ENCODE data around the gene POU4F3. TPM values are rescaled to one million over a fixed set of nuclear protein-coding genes. Genes with fewer than 3 reads are reported as not detected.

The POU4F3 gene
- polyA plus RNA-seq, 3 donors: 0.05 TPM; not detected in 2

DNA sequence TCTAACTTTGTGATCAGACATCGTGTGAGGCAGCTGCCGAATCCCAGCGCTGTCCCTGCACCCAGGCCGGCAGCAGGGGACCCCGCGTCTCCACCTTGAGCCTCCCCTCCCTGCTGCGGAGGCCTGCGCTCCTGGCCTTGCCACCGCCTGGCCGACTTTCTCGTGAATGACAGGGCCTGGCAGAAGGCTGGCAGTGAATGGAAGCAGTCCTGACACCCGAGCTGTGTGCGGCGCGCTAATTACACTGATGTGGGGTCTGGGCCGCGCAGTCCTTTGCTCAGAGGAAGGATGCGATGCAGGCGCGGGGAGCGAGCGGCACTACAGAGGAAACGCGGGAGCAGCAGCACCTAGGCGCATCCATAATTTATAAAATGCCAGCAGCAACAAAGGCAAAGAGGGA, 40.3 kb downstream of the POU4F3 start:
- no peaks in the 10 kb centered on the region for H3K9me3 ChIP-seq (replicated peaks in 1 of 2; ENCODE audit: control insufficient read depth in 1 of 2, insufficient read depth in 1 of 2, low read length in 2 of 2)
- 62% methylated on average over 25 of the region's 25 CpGs for WGBS (ENCODE audit: insufficient coverage)

DNA sequence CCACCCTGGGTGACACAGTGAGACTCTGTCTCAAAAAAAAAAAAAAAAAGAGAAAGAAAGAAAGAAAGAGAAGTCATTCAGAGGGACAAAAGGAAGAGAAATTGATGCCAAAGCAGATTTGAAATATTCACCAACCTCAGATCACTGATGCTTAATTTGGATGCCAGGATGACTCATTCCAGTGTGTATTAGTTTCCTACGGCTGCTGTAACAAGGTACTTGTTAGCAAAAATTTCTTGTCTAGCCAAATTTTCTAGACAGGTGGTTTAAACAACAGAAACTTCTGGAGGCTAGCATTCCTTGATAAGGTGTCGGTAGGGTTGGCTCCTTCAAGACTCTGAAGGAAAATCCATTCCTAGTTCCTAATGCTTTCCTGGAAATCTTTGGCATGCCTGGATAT, 42.1 kb downstream of the POU4F3 start:
- Histone ChIP-seq H3K27me3 (ENCODE audit: control insufficient read depth in 2 of 2, insufficient read depth in 2 of 2, low read length in 2 of 2) (peaks cover 0 to 12% of the 10 kb centered on the region in 2 donors), H4K20me1 (ENCODE audit: insufficient read depth, low read length) (no peaks in the 10 kb centered on the region), H3K4me2 (replicated peaks; ENCODE audit: extremely low read depth, low read length, poor library complexity, severe bottlenecking) (no peak overlapping the region), H3K79me2 (ENCODE audit: insufficient read depth, low read length) (no peaks in the 10 kb centered on the region), H3K4me3 (replicated peaks in 1 of 3; ENCODE audit: low read depth in 2 of 3, low read length in 3 of 3) (no peak overlapping the region), H2AFZ (ENCODE audit: insufficient read depth, low read depth, low read length, poor library complexity, severe bottlenecking) (no peak overlapping the region), H3K36me3 (replicated peaks in 1 of 2; ENCODE audit: control insufficient read depth in 1 of 2, insufficient read depth in 2 of 2, low read length in 2 of 2) (no peaks in the 10 kb centered on the region), H3K4me1 (ENCODE audit: control insufficient read depth in 1 of 2, insufficient read depth in 2 of 2, low read length in 2 of 2) (no peaks in the 10 kb centered on the region), H3K9ac (ENCODE audit: insufficient read depth, low read length, poor library complexity, severe bottlenecking) (no peak overlapping the region), H3K9me3 (replicated peaks in 1 of 2; ENCODE audit: control insufficient read depth in 1 of 2, insufficient read depth in 1 of 2, low read length in 2 of 2) (no peaks in the 10 kb centered on the region), H3K27ac (ENCODE audit: low read depth in 1 of 2, low read length in 2 of 2) (no peak overlapping the region)
- TF ChIP-seq, protein P1, sequence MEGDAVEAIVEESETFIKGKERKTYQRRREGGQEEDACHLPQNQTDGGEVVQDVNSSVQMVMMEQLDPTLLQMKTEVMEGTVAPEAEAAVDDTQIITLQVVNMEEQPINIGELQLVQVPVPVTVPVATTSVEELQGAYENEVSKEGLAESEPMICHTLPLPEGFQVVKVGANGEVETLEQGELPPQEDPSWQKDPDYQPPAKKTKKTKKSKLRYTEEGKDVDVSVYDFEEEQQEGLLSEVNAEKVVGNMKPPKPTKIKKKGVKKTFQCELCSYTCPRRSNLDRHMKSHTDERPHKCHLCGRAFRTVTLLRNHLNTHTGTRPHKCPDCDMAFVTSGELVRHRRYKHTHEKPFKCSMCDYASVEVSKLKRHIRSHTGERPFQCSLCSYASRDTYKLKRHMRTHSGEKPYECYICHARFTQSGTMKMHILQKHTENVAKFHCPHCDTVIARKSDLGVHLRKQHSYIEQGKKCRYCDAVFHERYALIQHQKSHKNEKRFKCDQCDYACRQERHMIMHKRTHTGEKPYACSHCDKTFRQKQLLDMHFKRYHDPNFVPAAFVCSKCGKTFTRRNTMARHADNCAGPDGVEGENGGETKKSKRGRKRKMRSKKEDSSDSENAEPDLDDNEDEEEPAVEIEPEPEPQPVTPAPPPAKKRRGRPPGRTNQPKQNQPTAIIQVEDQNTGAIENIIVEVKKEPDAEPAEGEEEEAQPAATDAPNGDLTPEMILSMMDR (IDR thresholded peaks at IDR 0.05): no peak
- Mint-ChIP-seq H3K27me3 (ENCODE audit: low read depth in 3 of 3) (peaks cover 23 to 43% (median 24%) of the 10 kb centered on the region in 3 donors), H3K4me3 (peak overlapping the region in 1 of 2 donors; percentile 14), H3K27ac (no peak overlapping the region), H3K4me1 (no peaks in the 10 kb centered on the region), H3K36me3 (no peaks in the 10 kb centered on the region), H3K9me3 (peaks cover 0 to 16% (median 5%) of the 10 kb centered on the region in 7 donors)
- no peak for DNase-seq
- WGBS (ENCODE audit: insufficient coverage): no CpG with 5 or more reads among the region's 2 CpGs
- intact Hi-C loops (cut with micrococcal nuclease): no loop called here

More for the DNA sequence above, 40.3 kb downstream of the POU4F3 start:
- Histone ChIP-seq H3K4me1 (ENCODE audit: control insufficient read depth in 1 of 2, insufficient read depth in 2 of 2, low read length in 2 of 2) (no peaks in the 10 kb centered on the region), H3K36me3 (replicated peaks in 1 of 2; ENCODE audit: control insufficient read depth in 1 of 2, insufficient read depth in 2 of 2, low read length in 2 of 2) (no peaks in the 10 kb centered on the region), H3K27me3 (ENCODE audit: control insufficient read depth in 2 of 2, insufficient read depth in 2 of 2, low read length in 2 of 2) (peaks cover 0 to 12% of the 10 kb centered on the region in 2 donors), H3K79me2 (ENCODE audit: insufficient read depth, low read length) (no peaks in the 10 kb centered on the region), H3K9ac (ENCODE audit: insufficient read depth, low read length, poor library complexity, severe bottlenecking) (no peak overlapping the region), H4K20me1 (ENCODE audit: insufficient read depth, low read length) (no peaks in the 10 kb centered on the region), H3K4me2 (replicated peaks; ENCODE audit: extremely low read depth, low read length, poor library complexity, severe bottlenecking) (no peak overlapping the region), H3K27ac (ENCODE audit: low read depth in 1 of 2, low read length in 2 of 2) (no peak overlapping the region), H3K4me3 (replicated peaks in 1 of 3; ENCODE audit: low read depth in 2 of 3, low read length in 3 of 3) (no peak overlapping the region), H2AFZ (ENCODE audit: insufficient read depth, low read depth, low read length, poor library complexity, severe bottlenecking) (no peak overlapping the region)
- Mint-ChIP-seq H3K36me3 (no peaks in the 10 kb centered on the region), H3K4me1 (no peaks in the 10 kb centered on the region), H3K9me3 (peaks cover 0 to 11% (median 5%) of the 10 kb centered on the region in 7 donors), H3K4me3 (peak overlapping the region in 1 of 2 donors; percentile 26), H3K27me3 (ENCODE audit: low read depth in 3 of 3) (peaks cover 26 to 45% (median 29%) of the 10 kb centered on the region in 3 donors), H3K27ac (peak overlapping the region in 1 of 7 donors; percentile 28)
- DNase-seq: no peak
- intact Hi-C loops (cut with micrococcal nuclease): no loop called here
- TF ChIP-seq, protein P1 (IDR thresholded peaks at IDR 0.05): no peak
